ENCODE measurements around the gene ERCC6L2.

- TF ChIP-seq POLR2A (IDR thresholded peaks at IDR 0.05; ENCODE audit: low read length) (no peak), RAD21 (conservative IDR thresholded peaks at IDR 0.05 in 1 of 2, IDR thresholded peaks at IDR 0.05 in 1 of 2) (no peak), TP53 (CRISPR knock-in tag; IDR thresholded peaks at IDR 0.05) (no peak)
Measured at GRCh38 chr9:95989297-95989696, 113.8 kb downstream of the ERCC6L2 start.

Data from A549 (cell line).